H9 (cell line): ENCODE data around the gene EXOC6. TPM values are rescaled to one million over a fixed set of nuclear protein-coding genes. Genes with fewer than 3 reads are reported as not detected.

Experiments used
- DNase-seq: peaks from one replicate; pipeline ENCODE4 v3.0.0-alpha.2; 2017
- H2AFZ ChIP-seq: one replicate; pipeline ENCODE4 v1.6.1; 2013; ENCODE audit warnings: mild to moderate bottlenecking, low read length, control low read depth, moderate library complexity
- H2AK5ac ChIP-seq: 2 replicates; pipeline ENCODE4 v1.6.1; 2013; ENCODE audit warnings: low read length, control low read depth, mixed read lengths; ENCODE audit not compliant: insufficient read length
- H2BK120ac ChIP-seq: one replicate; pipeline ENCODE4 v1.6.1; 2013; ENCODE audit warnings: low read depth, mild to moderate bottlenecking, low read length, control low read depth, inconsistent platforms; ENCODE audit not compliant: poor library complexity, severe bottlenecking
- H2BK12ac ChIP-seq: 2 replicates; pipeline ENCODE4 v1.6.1; 2013; ENCODE audit warnings: low read length, control low read depth, mixed read lengths, low read depth; ENCODE audit not compliant: insufficient read length
- H2BK15ac ChIP-seq: 2 replicates; pipeline ENCODE4 v1.6.1; 2013; ENCODE audit warnings: low read depth, low read length, control low read depth
- H2BK20ac ChIP-seq: one replicate; pipeline ENCODE4 v1.6.1; 2013; ENCODE audit warnings: low read depth, mild to moderate bottlenecking, low read length, control low read depth, inconsistent platforms; ENCODE audit not compliant: poor library complexity, severe bottlenecking
- H2BK5ac ChIP-seq: 2 replicates; pipeline ENCODE4 v1.6.1; 2013; ENCODE audit warnings: low read length, control low read depth, mixed read lengths; ENCODE audit not compliant: insufficient read length
- H3K14ac ChIP-seq: 2 replicates; pipeline ENCODE4 v1.6.1; 2013; ENCODE audit warnings: low read length, control low read depth; ENCODE audit not compliant: insufficient read depth
- H3K18ac ChIP-seq: 2 replicates; pipeline ENCODE4 v1.6.1; 2013; ENCODE audit warnings: low read depth, mild to moderate bottlenecking, mixed read lengths, low read length, control low read depth; ENCODE audit not compliant: insufficient read length
- H3K23ac ChIP-seq: 2 replicates; pipeline ENCODE4 v1.6.1; 2013; ENCODE audit warnings: low read length, control low read depth, mixed read lengths, low read depth; ENCODE audit not compliant: insufficient read length
- H3K23me2 ChIP-seq: 2 replicates; pipeline ENCODE4 v1.6.1; 2013; ENCODE audit warnings: low read depth, mild to moderate bottlenecking, mixed read lengths, low read length, control low read depth; ENCODE audit not compliant: insufficient read length, poor library complexity, severe bottlenecking
- H3K27ac ChIP-seq: 2 replicates; pipeline ENCODE4 v1.5.1; 2013; ENCODE audit warnings: low read length, control low read depth, mixed read lengths, low read depth; ENCODE audit not compliant: insufficient read length
- H3K27me3 ChIP-seq: 2 replicates; pipeline ENCODE4 v1.6.1; 2013; ENCODE audit warnings: low read length, control low read depth, inconsistent platforms; ENCODE audit not compliant: insufficient read depth
- H3K4ac ChIP-seq: 2 replicates; pipeline ENCODE4 v1.6.1; 2013; ENCODE audit warnings: low read depth, mild to moderate bottlenecking, control low read depth, inconsistent platforms, low read length, moderate library complexity
- H3K4me1 ChIP-seq: 2 replicates; pipeline ENCODE4 v1.6.1; 2013; ENCODE audit warnings: low read length, control low read depth, inconsistent platforms; ENCODE audit not compliant: insufficient read depth
- H3K4me2 ChIP-seq: 2 replicates; pipeline ENCODE4 v1.6.1; 2013; ENCODE audit warnings: low read length, control low read depth, mixed read lengths; ENCODE audit not compliant: insufficient read length, insufficient read depth
- H3K56ac ChIP-seq: 2 replicates; pipeline ENCODE4 v1.6.1; 2013; ENCODE audit warnings: low read depth, mild to moderate bottlenecking, mixed read lengths, low read length, control low read depth; ENCODE audit not compliant: insufficient read length
- H3K79me1 ChIP-seq: 2 replicates; pipeline ENCODE4 v1.6.1; 2013; ENCODE audit warnings: low read depth, mild to moderate bottlenecking, moderate library complexity, low read length, control low read depth, inconsistent platforms; ENCODE audit not compliant: insufficient read depth, poor library complexity, severe bottlenecking
- H3K79me2 ChIP-seq: 2 replicates; pipeline ENCODE4 v1.6.1; 2013; ENCODE audit warnings: low read length, control low read depth, inconsistent platforms; ENCODE audit not compliant: insufficient read depth
- H3K9ac ChIP-seq: 2 replicates; pipeline ENCODE4 v1.6.1; 2013; ENCODE audit warnings: low read length, control low read depth, mixed read lengths; ENCODE audit not compliant: insufficient read length; ENCODE audit errors: extremely low read depth
- H3K9me3 ChIP-seq: one replicate; pipeline ENCODE4 v1.6.1; 2013; ENCODE audit warnings: low read depth, low read length, inconsistent platforms; ENCODE audit not compliant: control insufficient read depth
- H3T11ph ChIP-seq: one replicate; pipeline ENCODE4 v1.6.1; 2013; ENCODE audit warnings: mild to moderate bottlenecking, low read length, control low read depth, inconsistent platforms
- H4K20me1 ChIP-seq: one replicate; pipeline ENCODE4 v1.6.1; 2013; ENCODE audit not compliant: control insufficient read depth, insufficient read length, insufficient read depth
- H4K5ac ChIP-seq: 2 replicates; pipeline ENCODE4 v1.6.1; 2013; ENCODE audit warnings: low read depth, mild to moderate bottlenecking, mixed read lengths, low read length, control low read depth; ENCODE audit not compliant: insufficient read length
- H4K8ac ChIP-seq: replicated peaks from 2 replicates; pipeline ENCODE4 v1.6.1; 2013; ENCODE audit warnings: low read length, control low read depth, mixed read lengths, low read depth; ENCODE audit not compliant: insufficient read length
- H4K91ac ChIP-seq: 2 replicates; pipeline ENCODE4 v1.6.1; 2013; ENCODE audit warnings: low read depth, mild to moderate bottlenecking, moderate library complexity, mixed read lengths, low read length, control low read depth; ENCODE audit not compliant: insufficient read length
- H3K27ac Mint-ChIP-seq, 3 experiments: 2 replicates in 2 of 3; 3 replicates in 1 of 3; pipeline ENCODE4 v1.8.0; 2020 to 2021; ENCODE audit warnings: mixed read lengths in 3 of 3, mild to moderate bottlenecking in 1 of 3, moderate library complexity in 1 of 3
- H3K27me3 Mint-ChIP-seq: 2 replicates; pipeline ENCODE4 v1.8.0; 2021; ENCODE audit warnings: low read depth, mild to moderate bottlenecking, moderate library complexity, mixed read lengths
- H3K36me3 Mint-ChIP-seq, 3 experiments: 2 replicates in 2 of 3; 3 replicates in 1 of 3; pipeline ENCODE4 v1.8.0; 2020 to 2021; ENCODE audit warnings: low read depth in 3 of 3, mixed read lengths in 3 of 3; ENCODE audit not compliant: insufficient read depth in 1 of 3
- H3K4me1 Mint-ChIP-seq, 2 experiments: 2 replicates each; pipeline ENCODE4 v1.8.0; 2020; ENCODE audit warnings: mixed read lengths in 2 of 2
- H3K4me3 Mint-ChIP-seq, 2 experiments: 2 replicates in 1 of 2; 3 replicates in 1 of 2; pipeline ENCODE4 v1.8.0; 2020 to 2021; ENCODE audit warnings: mild to moderate bottlenecking in 2 of 2, mixed read lengths in 2 of 2, moderate library complexity in 1 of 2
- H3K9me3 Mint-ChIP-seq, 2 experiments: 2 replicates in 1 of 2; 3 replicates in 1 of 2; pipeline ENCODE4 v1.8.0; 2020; ENCODE audit warnings: mild to moderate bottlenecking in 2 of 2, mixed read lengths in 2 of 2, moderate library complexity in 1 of 2
- CTCF ChIP-seq: fragments of 200-600 bp; sonication (generic); conservative IDR thresholded peaks from 3 replicates; pipeline ENCODE4 v1.8.0; 2021; ENCODE audit warnings: antibody characterized with exemption, mild to moderate bottlenecking
- WGBS: extraction: QIAGEN DNeasy Blood & Tissue Kit; methylation state at CpG from one replicate; pipeline ENCODE4 v1.1.7; 2013; ENCODE audit warnings: missing lambda C conversion rate, low lambda C conversion rate, mixed read lengths; ENCODE audit not compliant: insufficient read length; ENCODE audit errors: extremely low coverage; 5-methylcytosine and 5-hydroxymethylcytosine counted together
- total RNA-seq: library from RNA; stranded (reverse); gene quantifications from 2 replicates; pipeline ENCODE4 v1.2.1, GENCODE V29; 2021

EXOC6 gene
- total RNA-seq, 1 experiment from 2014 or later = 9.0 TPM

- H3K9me3 ChIP-seq = no peaks in the 10 kb centered on the region
- H4K91ac ChIP-seq = no peak overlapping the region
- no peak overlapping the region for H2BK15ac ChIP-seq
- H2BK12ac ChIP-seq = no peak overlapping the region
- no peak overlapping the region for H3K4ac ChIP-seq
- no peak overlapping the region for H3K18ac ChIP-seq
- no peak overlapping the region for H3K14ac ChIP-seq
- Mint-ChIP-seq H3K27me3 (peaks cover 63% of the 10 kb centered on the region), H3K9me3 (peaks cover 5% of the 10 kb centered on the region in 2 experiments; a peak in 3 of 5 replicates), H3K27ac (no peak overlapping the region), H3K36me3 (no peaks in the 10 kb centered on the region), H3K4me1 (peaks cover 14 to 20% of the 10 kb centered on the region in 2 experiments), H3K4me3 (peak overlapping the region; percentile 70 to 87)
- no peak overlapping the region for H3T11ph ChIP-seq
- H2AK5ac ChIP-seq = no peak overlapping the region
- no peaks in the 10 kb centered on the region for H3K79me2 ChIP-seq
- no peak overlapping the region for H2BK120ac ChIP-seq
- no peak overlapping the region for H3K9ac ChIP-seq
- DNase-seq = no peak
- H3K56ac ChIP-seq = no peak overlapping the region
- H3K27ac ChIP-seq = no peak overlapping the region
- no peak overlapping the region for H2BK20ac ChIP-seq
- no peak overlapping the region for H2AFZ ChIP-seq
- no CpG with 5 or more reads among the region's 4 CpGs for WGBS
- no peaks in the 10 kb centered on the region for H3K79me1 ChIP-seq
- no peaks in the 10 kb centered on the region for H4K20me1 ChIP-seq
- peaks cover 8% of the 10 kb centered on the region; the same call in 1 of the 2 replicates for H3K27me3 ChIP-seq
- H3K4me2 ChIP-seq = no peak overlapping the region
- H4K8ac ChIP-seq = no peak overlapping the region
- H3K4me1 ChIP-seq = no peaks in the 10 kb centered on the region
- no peak overlapping the region for H4K5ac ChIP-seq
- no peak for TF ChIP-seq CTCF
- H3K23me2 ChIP-seq = peaks cover 7% of the 10 kb centered on the region
- H2BK5ac ChIP-seq = no peak overlapping the region
- H3K23ac ChIP-seq = no peak overlapping the region
These were observed 987 bp upstream of the EXOC6 start for GRCh38 chr10:92847202-92847864.
